Liver (tissue), 9 donors: ENCODE measurements around the gene SCO2. TPM values are rescaled to one million over a fixed set of nuclear protein-coding genes. Genes with fewer than 3 reads are reported as not detected.

Experiments used
- DNase-seq: peaks from one replicate; pipeline ENCODE4 v3.0.0-alpha.2; 2017; ENCODE audit warnings: low spot score
- H3K27ac ChIP-seq, 2 donors: one replicate each; pipeline ENCODE4 v1.7.0; 2013; ENCODE audit warnings: inconsistent platforms in 2 of 2, low read length in 2 of 2, control low read depth in 1 of 2, low read depth in 1 of 2, mild to moderate bottlenecking in 1 of 2
- H3K27me3 ChIP-seq, 4 donors: one replicate each; pipeline versions ENCODE4 v1.6.1 to v1.7.0; 2013; ENCODE audit warnings: low read length in 3 of 4, inconsistent platforms in 1 of 4, mild to moderate bottlenecking in 1 of 4, moderate library complexity in 1 of 4; ENCODE audit not compliant: control insufficient read depth in 4 of 4, insufficient read depth in 4 of 4
- H3K36me3 ChIP-seq, 4 donors: one replicate each; pipeline versions ENCODE4 v1.6.1 to v1.7.0; 2013; ENCODE audit warnings: low read length in 3 of 4, mild to moderate bottlenecking in 3 of 4, low read depth in 1 of 4, moderate library complexity in 1 of 4; ENCODE audit not compliant: control insufficient read depth in 4 of 4, insufficient read depth in 3 of 4
- H3K4me1 ChIP-seq, 4 donors: one replicate each; pipeline versions ENCODE4 v1.6.1 to v1.7.0; 2013; ENCODE audit warnings: low read length in 3 of 4, mild to moderate bottlenecking in 3 of 4, moderate library complexity in 1 of 4; ENCODE audit not compliant: control insufficient read depth in 4 of 4, insufficient read depth in 4 of 4
- H3K4me3 ChIP-seq, 3 donors: one replicate each; pipeline versions ENCODE4 v1.6.1 to v1.7.0; 2013; ENCODE audit warnings: low read length in 3 of 3, control low read depth in 1 of 3, low read depth in 1 of 3, mild to moderate bottlenecking in 1 of 3
- H3K9ac ChIP-seq, 2 donors: one replicate each; pipeline ENCODE4 v1.7.0; 2013; ENCODE audit warnings: low read length in 2 of 2, mild to moderate bottlenecking in 2 of 2, moderate library complexity in 2 of 2, control low read depth in 1 of 2, low read depth in 1 of 2
- H3K9me3 ChIP-seq, 4 donors: one replicate each; pipeline versions ENCODE4 v1.6.1 to v1.7.0; 2013; ENCODE audit warnings: low read length in 3 of 4; ENCODE audit not compliant: control insufficient read depth in 4 of 4
- CTCF ChIP-seq: fragments of 150-350 bp; IDR thresholded peaks from 2 replicates; pipeline ENCODE4 v1.5.1; 2017; ENCODE audit warnings: improper control_type of control experiment, low read depth, low read length; ENCODE audit not compliant: missing input control
- EGR1 ChIP-seq, 2 donors: IDR thresholded peaks; 2 replicates each; pipeline ENCODE4 v1.6.1; 2016 to 2018; ENCODE audit warnings: antibody characterized with exemption in 2 of 2, low read depth in 2 of 2
- FOXA1 ChIP-seq: IDR thresholded peaks from 2 replicates; pipeline ENCODE4 v1.6.1; 2016; ENCODE audit warnings: antibody characterized with exemption
- FOXA2 ChIP-seq: IDR thresholded peaks from 2 replicates; pipeline ENCODE4 v1.6.1; 2016; ENCODE audit warnings: antibody characterized with exemption
- HNF4A ChIP-seq, 2 donors: conservative IDR thresholded peaks; 2 replicates each; pipeline ENCODE4 v1.6.1; 2016; ENCODE audit warnings: antibody characterized with exemption in 2 of 2, mild to moderate bottlenecking in 2 of 2
- HNF4G ChIP-seq: IDR thresholded peaks from 2 replicates; pipeline ENCODE4 v1.6.1; 2016; ENCODE audit warnings: antibody characterized with exemption
- JUND ChIP-seq, 2 donors: IDR thresholded peaks; 2 replicates each; pipeline ENCODE4 v1.6.1; 2016; ENCODE audit warnings: antibody characterized with exemption in 2 of 2
- MAX ChIP-seq: IDR thresholded peaks from 2 replicates; pipeline ENCODE4 v1.6.1; 2016; ENCODE audit warnings: antibody characterized with exemption
- NR2F2 ChIP-seq: IDR thresholded peaks from 2 replicates; pipeline ENCODE4 v1.6.1; 2016; ENCODE audit warnings: antibody characterized with exemption
- RAD21 ChIP-seq, 2 donors: IDR thresholded peaks; 2 replicates each; pipeline ENCODE4 v1.6.1; 2016; ENCODE audit warnings: antibody characterized with exemption in 2 of 2, mild to moderate bottlenecking in 2 of 2
- RXRA ChIP-seq, 2 donors: IDR thresholded peaks; 2 replicates each; pipeline ENCODE4 v1.6.1; 2017 to 2018; ENCODE audit warnings: antibody characterized with exemption in 2 of 2, mild to moderate bottlenecking in 1 of 2
- SP1 ChIP-seq: IDR thresholded peaks from 2 replicates; pipeline ENCODE4 v1.6.1; 2018; ENCODE audit warnings: antibody characterized with exemption, mild to moderate bottlenecking
- TAF1 ChIP-seq: conservative IDR thresholded peaks from 2 replicates; pipeline ENCODE4 v1.6.1; 2016; ENCODE audit warnings: antibody characterized with exemption, mild to moderate bottlenecking
- YY1 ChIP-seq: IDR thresholded peaks from 2 replicates; pipeline ENCODE4 v1.6.1; 2016; ENCODE audit warnings: antibody characterized with exemption, mild to moderate bottlenecking
- WGBS: extraction: QIAGEN DNeasy Blood & Tissue Kit; methylation state at CpG from one replicate; pipeline ENCODE4 v1.1.7; 2013; 5-methylcytosine and 5-hydroxymethylcytosine counted together
- polyA plus RNA-seq, 2 donors: library from polyadenylated mRNA; stranded (reverse) in 1 of 2; unstranded in 1 of 2; fragments of 200-250 nt in 1 of 2; fragments of >200 nt in 1 of 2; fragmentation: Nextera tagmentation in 1 of 2; extraction: Ambion mirVana in 1 of 2; gene quantifications; one replicate each; pipeline versions ENCODE4 v1.2.1 to v1.2.3, GENCODE V29; 2013 to 2015
- total RNA-seq, 2 donors: library from RNA; depleted of rRNA; stranded (reverse); fragments of >200 nt; gene quantifications; one replicate each; pipeline ENCODE4 v1.2.3, GENCODE V29; 2014
- TF ChIP-seq, protein P1 (sequence below): IDR thresholded peaks from 2 replicates; pipeline ENCODE4 v1.6.1; 2016; ENCODE audit warnings: antibody characterized with exemption, mild to moderate bottlenecking
- TF ChIP-seq, protein P2 (sequence below): IDR thresholded peaks from 2 replicates; pipeline ENCODE4 v1.6.1; 2016; ENCODE audit warnings: antibody characterized with exemption
- TF ChIP-seq, protein P3 (sequence below): IDR thresholded peaks from 2 replicates; pipeline ENCODE4 v1.6.1; 2016; ENCODE audit warnings: antibody characterized with exemption
- donor health status: healthy.
- donor health status: healthy.
- donor health status: healthy.
- donor health status: healthy.
- donor health status: healthy.

SCO2 gene
- total and polyA plus RNA-seq, 4 donors: 1.4 to 2.9 (median 1.8) TPM

GRCh38 chr22:50481045-50481439 lies 44.4 kb downstream of the SCO2 start:
- WGBS: 7% methylated on average over 45 of the region's 45 CpGs
- no peaks in the 10 kb centered on the region for H3K27me3 ChIP-seq
- peaks cover 0 to 1% (median 0%) of the 10 kb centered on the region in 4 donors for H3K36me3 ChIP-seq
- peak overlapping the region in 1 of 3 donors; percentile 66 for H3K4me3 ChIP-seq
- no peak overlapping the region for H3K27ac ChIP-seq
- H3K9me3 ChIP-seq: no peaks in the 10 kb centered on the region
- no peak for DNase-seq
- H3K4me1 ChIP-seq: peaks cover 0 to 27% (median 8%) of the 10 kb centered on the region in 4 donors
- no peak overlapping the region for H3K9ac ChIP-seq
- TF ChIP-seq FOXA2: no peak
- no peak for TF ChIP-seq YY1
- TF ChIP-seq EGR1 (IDR thresholded peaks at IDR 0.05; ENCODE audit: low read depth in 2 of 2): no peak
- no peak for TF ChIP-seq MAX
- no peak for TF ChIP-seq JUND (IDR thresholded peaks at IDR 0.05)
- no peak for TF ChIP-seq SP1
- TF ChIP-seq HNF4A (conservative IDR thresholded peaks at IDR 0.05): no peak
- TF ChIP-seq NR2F2: no peak
- no peak for TF ChIP-seq RXRA (IDR thresholded peaks at IDR 0.05)
- no peak for TF ChIP-seq CTCF
- TF ChIP-seq, protein P1, sequence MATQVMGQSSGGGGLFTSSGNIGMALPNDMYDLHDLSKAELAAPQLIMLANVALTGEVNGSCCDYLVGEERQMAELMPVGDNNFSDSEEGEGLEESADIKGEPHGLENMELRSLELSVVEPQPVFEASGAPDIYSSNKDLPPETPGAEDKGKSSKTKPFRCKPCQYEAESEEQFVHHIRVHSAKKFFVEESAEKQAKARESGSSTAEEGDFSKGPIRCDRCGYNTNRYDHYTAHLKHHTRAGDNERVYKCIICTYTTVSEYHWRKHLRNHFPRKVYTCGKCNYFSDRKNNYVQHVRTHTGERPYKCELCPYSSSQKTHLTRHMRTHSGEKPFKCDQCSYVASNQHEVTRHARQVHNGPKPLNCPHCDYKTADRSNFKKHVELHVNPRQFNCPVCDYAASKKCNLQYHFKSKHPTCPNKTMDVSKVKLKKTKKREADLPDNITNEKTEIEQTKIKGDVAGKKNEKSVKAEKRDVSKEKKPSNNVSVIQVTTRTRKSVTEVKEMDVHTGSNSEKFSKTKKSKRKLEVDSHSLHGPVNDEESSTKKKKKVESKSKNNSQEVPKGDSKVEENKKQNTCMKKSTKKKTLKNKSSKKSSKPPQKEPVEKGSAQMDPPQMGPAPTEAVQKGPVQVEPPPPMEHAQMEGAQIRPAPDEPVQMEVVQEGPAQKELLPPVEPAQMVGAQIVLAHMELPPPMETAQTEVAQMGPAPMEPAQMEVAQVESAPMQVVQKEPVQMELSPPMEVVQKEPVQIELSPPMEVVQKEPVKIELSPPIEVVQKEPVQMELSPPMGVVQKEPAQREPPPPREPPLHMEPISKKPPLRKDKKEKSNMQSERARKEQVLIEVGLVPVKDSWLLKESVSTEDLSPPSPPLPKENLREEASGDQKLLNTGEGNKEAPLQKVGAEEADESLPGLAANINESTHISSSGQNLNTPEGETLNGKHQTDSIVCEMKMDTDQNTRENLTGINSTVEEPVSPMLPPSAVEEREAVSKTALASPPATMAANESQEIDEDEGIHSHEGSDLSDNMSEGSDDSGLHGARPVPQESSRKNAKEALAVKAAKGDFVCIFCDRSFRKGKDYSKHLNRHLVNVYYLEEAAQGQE: no peak
- no peak for TF ChIP-seq TAF1
- TF ChIP-seq, protein P2, sequence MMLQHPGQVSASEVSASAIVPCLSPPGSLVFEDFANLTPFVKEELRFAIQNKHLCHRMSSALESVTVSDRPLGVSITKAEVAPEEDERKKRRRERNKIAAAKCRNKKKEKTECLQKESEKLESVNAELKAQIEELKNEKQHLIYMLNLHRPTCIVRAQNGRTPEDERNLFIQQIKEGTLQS: no peak
- TF ChIP-seq HNF4G: no peak
- TF ChIP-seq, protein P3, sequence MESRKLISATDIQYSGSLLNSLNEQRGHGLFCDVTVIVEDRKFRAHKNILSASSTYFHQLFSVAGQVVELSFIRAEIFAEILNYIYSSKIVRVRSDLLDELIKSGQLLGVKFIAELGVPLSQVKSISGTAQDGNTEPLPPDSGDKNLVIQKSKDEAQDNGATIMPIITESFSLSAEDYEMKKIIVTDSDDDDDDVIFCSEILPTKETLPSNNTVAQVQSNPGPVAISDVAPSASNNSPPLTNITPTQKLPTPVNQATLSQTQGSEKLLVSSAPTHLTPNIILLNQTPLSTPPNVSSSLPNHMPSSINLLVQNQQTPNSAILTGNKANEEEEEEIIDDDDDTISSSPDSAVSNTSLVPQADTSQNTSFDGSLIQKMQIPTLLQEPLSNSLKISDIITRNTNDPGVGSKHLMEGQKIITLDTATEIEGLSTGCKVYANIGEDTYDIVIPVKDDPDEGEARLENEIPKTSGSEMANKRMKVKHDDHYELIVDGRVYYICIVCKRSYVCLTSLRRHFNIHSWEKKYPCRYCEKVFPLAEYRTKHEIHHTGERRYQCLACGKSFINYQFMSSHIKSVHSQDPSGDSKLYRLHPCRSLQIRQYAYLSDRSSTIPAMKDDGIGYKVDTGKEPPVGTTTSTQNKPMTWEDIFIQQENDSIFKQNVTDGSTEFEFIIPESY: no peak
- TF ChIP-seq RAD21 (IDR thresholded peaks at IDR 0.05): no peak
- TF ChIP-seq FOXA1: no peak

GRCh38 chr22:50479721-50480120 lies 45.7 kb downstream of the SCO2 start:
- no peak overlapping the region for H3K27ac ChIP-seq
- 72% methylated on average over 11 of the region's 11 CpGs for WGBS
- H3K9ac ChIP-seq: no peak overlapping the region
- H3K36me3 ChIP-seq: peaks cover 0 to 1% (median 0%) of the 10 kb centered on the region in 4 donors
- TF ChIP-seq, protein P3: no peak
- TF ChIP-seq NR2F2 (no peak), MAX (no peak)
- no peak overlapping the region for H3K4me3 ChIP-seq
- no peaks in the 10 kb centered on the region for H3K27me3 ChIP-seq
- no peak for DNase-seq
- no peaks in the 10 kb centered on the region for H3K9me3 ChIP-seq
- peaks cover 4 to 27% (median 7%) of the 10 kb centered on the region in 4 donors for H3K4me1 ChIP-seq
